ENCODE measurements around the gene PSD2.

PSD2 gene

DNA sequence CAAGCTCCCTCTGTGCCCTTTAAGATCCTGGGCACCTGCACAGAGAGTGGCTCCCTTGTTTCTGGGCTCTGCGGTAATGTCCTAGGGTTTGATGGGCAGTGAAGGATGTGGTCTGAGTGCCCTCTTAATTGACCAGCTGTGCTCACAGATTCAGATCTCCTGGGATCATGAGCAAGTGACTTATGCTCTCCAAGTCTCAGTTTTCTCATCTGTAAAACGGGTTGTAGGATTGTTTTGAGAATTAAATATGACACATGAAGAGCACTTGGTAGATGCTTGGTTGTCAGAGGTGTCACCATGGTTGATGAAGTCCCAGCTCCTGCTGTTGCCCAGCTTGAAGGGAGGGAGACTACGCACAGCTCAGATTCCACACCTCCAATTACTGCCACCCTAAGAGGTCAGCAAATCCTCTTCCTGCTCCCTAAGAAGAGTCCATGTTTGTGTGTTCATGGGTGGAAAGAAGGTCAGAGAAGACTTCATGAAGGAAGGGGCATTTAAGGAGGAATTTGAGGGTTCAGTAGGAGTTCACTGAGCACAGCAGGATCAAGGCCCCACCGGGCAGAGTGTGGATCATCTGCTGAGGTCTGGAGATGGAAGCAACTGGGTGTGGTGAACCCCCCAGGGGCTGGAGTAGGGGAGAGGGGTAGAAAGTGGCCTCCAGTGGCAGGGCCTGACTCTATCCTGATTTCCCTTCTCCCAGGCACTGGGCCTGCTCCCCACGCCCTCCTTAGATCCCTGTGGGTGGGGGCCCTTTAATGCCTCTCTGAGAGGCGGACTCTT lies 1.4 kb upstream of the PSD2 start:
- H3K27ac ChIP-seq, result no peak overlapping the region
- TF ChIP-seq CTCF (conservative IDR thresholded peaks at IDR 0.05; ENCODE audit: low read depth), result no peak
- DNase-seq (ENCODE audit: low spot score), result no peak
- POLR2A ChIA-PET (ENCODE audit: low non-redundant PET), result no interaction called here
- CTCF ChIA-PET, result interaction anchor here (0.9 to 10.0 kb wide), 3 partner anchors 29 to 174 kb away, joined by 3 to 323 read pairs (median 7); no protein-coding TSS in a partner anchor

DNA sequence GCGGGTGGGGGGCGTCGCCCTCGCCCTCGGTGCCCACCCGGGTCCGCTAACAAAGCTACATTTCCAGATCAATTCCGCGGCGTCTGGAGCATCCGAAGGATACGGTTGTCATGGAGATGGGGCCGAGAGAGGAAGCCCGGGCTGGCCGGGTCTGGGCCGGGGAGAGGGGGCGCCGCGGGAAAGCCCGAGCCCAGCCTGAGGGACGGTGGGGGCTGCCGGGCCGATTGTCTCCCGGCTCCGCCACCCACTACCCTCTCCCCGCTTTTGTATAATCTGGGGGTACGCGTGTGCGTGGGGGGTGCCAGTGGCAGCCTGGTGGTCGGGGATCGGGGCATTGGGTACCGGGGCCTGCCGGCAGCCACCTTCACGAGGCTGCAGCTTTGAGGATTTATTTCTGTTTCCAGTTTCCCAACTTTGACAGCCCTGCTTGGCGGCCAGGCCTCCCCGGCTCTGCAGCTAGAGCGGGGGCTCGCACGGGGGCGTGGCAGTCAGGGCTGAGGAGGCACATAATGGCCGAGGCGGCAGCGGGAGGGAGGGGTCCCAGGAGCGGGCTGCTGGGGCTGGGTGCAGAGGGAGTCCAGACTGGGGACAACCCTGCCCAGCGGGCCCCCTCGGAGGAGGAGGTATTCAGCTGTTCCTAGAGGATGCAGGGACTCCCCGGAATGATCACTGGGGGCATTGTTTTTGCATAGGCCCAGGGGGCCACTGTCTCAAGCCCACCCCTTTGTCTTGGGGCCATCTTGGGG lies 626 bp downstream of the PSD2 start:
- CTCF ChIA-PET, result interaction anchor here (0.7 to 6.0 kb wide), 4 partner anchors 8 to 173 kb away, joined by 3 to 49 read pairs (median 4); no protein-coding TSS in a partner anchor
- POLR2A ChIA-PET (ENCODE audit: low non-redundant PET), result no interaction called here
- no peak for TF ChIP-seq CTCF (conservative IDR thresholded peaks at IDR 0.05; ENCODE audit: low read depth)
- H3K27ac ChIP-seq, result no peak overlapping the region
- DNase-seq (ENCODE audit: low spot score), result no peak

GRCh38 chr5:139797335-139797734 lies 1.7 kb downstream of the PSD2 start:
- ChIA-PET CTCF (interaction anchor here (0.7 to 6.0 kb wide), 5 partner anchors 9 to 649 kb away, joined by 3 to 49 read pairs (median 4); no protein-coding TSS in a partner anchor), POLR2A (ENCODE audit: low non-redundant PET) (interaction anchor here (0.6 kb wide), 1 partner anchor 33 kb away, joined by 3 read pairs; no protein-coding TSS in a partner anchor)
- DNase-seq (ENCODE audit: low spot score), result no peak
- H3K27ac ChIP-seq, result no peak overlapping the region
- no peak for TF ChIP-seq CTCF (conservative IDR thresholded peaks at IDR 0.05; ENCODE audit: low read depth)

- CTCF ChIA-PET, result interaction anchor here (0.7 to 6.0 kb wide), 4 partner anchors 10 to 649 kb away, joined by 3 to 49 read pairs (median 4); no protein-coding TSS in a partner anchor
- POLR2A ChIA-PET (ENCODE audit: low non-redundant PET), result interaction anchor here (0.6 kb wide), 1 partner anchor 33 kb away, joined by 3 read pairs; no protein-coding TSS in a partner anchor
- no peak for TF ChIP-seq CTCF (conservative IDR thresholded peaks at IDR 0.05; ENCODE audit: low read depth)
- DNase-seq (ENCODE audit: low spot score), result no peak
- no peak overlapping the region for H3K27ac ChIP-seq
Observed at GRCh38 chr5:139797856-139798510, 2.4 kb downstream of the PSD2 start.

GRCh38 chr5:139798883-139799282 lies 3.3 kb downstream of the PSD2 start:
- ChIA-PET CTCF (interaction anchor here (0.6 to 6.0 kb wide), 3 partner anchors 11 to 921 kb away, joined by 3 to 49 read pairs (median 5); no protein-coding TSS in a partner anchor), POLR2A (ENCODE audit: low non-redundant PET) (no interaction called here)
- DNase-seq (ENCODE audit: low spot score), result no peak
- no peak overlapping the region for H3K27ac ChIP-seq
- TF ChIP-seq CTCF (conservative IDR thresholded peaks at IDR 0.05; ENCODE audit: low read depth), result no peak

DNA sequence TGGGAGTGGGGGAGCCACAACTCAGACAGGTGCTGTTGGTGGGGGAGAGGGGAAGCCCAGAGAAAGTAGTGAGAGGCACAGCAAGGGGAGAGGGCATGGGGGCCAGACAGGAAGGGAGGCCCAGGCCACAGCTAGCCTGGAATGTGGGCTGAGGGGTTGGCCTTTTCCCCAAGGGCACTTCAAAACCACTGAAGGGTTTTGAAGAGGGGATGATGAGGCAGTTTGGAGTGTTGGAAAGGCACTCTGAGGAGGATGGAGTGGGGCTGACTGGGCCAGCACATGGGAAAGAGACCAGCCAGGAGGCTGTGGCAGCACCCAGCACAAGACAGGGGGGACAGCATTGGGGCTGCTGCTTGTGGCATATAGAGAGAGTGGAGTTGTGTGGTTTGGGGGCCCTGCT lies 3.8 kb downstream of the PSD2 start:
- ChIA-PET CTCF (interaction anchor here (0.6 to 6.0 kb wide), 3 partner anchors 11 to 921 kb away, joined by 3 to 49 read pairs (median 5); no protein-coding TSS in a partner anchor), POLR2A (ENCODE audit: low non-redundant PET) (no interaction called here)
- no peak for DNase-seq (ENCODE audit: low spot score)
- no peak for TF ChIP-seq CTCF (conservative IDR thresholded peaks at IDR 0.05; ENCODE audit: low read depth)
- H3K27ac ChIP-seq, result no peak overlapping the region
